GM12873 (cell line): ENCODE results near the gene ZNF423.

ENCODE experiments used
- CTCF ChIP-seq: IDR thresholded peaks from 2 replicates; pipeline ENCODE4 v1.5.1; 2012; ENCODE audit warnings: low read depth, mild to moderate bottlenecking, moderate library complexity, low read length, control low read depth; ENCODE audit not compliant: insufficient read depth; ENCODE audit errors: missing control alignments

Gene ZNF423

DNA sequence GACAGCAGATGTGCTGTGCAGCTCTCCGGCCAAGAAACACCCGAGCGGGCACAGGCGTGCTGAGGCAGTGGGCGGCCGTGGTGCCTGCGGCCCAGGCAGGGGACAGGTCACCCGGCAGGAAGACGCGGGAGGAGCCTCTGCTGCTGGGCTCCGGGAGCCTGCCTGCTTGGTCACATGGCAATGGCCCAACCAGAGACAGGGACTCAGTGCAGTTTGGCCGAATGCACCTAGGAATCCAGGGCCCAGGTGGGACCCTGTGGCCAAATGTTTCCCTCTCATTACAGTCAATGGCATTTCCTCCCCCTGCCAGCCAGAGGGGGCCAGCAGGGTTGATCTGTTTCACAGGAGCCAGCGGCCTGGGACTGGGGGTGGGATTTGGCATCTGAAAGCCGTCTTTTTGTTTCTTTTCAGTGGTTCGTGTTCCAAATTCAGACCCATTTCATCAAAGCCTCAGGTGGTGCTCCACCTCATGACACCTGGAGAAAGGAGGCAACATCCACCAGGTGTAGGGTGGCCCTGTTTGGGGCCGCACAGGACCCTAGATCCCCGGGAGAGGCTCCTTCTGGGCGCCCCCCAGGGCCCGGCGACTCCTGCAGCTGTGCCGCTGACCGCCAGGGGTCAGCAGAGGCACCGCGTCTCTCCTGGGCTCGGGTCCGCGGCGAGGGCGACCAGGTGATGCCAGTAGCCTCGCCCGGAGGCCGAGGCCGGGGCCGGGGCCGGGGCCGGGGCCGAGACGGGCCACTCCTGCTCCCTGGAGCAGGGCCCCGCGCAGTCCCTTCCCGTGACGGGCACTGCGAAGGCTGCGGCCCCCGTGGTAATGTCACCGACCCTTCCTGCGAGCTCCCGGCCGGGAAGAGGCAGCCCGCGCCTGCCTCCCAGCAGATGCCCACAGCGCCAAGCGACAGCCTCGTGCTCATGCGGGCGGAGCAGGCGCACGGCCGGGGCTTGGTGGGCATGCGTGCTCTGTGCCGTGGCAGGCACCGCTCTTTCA lies 363.8 kb downstream of the ZNF423 start:
- TF ChIP-seq CTCF, result peak; percentile 85

DNA sequence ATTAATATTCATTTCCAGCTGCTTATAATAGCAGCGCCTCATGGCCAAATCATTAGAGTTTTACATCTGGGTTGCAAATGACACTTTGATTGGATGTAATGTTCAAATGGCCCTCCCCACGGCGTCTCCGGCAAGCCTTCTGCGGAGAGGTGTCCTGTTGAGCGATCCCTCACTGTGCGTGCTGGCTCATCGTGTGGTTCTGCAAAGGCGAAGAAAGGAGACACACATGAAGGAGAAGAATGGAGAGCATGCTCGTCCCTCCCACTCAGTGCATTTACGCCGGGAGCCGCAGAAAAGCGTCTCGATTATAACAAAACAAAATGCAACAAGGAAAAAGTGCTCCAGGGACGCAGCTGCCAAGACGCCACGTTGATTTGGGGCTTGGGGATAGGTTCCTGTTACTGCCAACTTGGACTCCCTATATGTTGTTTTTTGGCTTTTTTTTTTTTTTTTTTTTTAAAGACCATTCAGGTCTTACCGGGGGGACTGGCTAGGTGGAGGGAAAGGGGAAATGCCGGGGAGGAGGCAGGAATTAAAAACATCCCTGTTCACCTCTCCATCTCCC lies 364.7 kb downstream of the ZNF423 start:
- no peak for TF ChIP-seq CTCF

GRCh38 chr16:49490321-49490705 lies 365.6 kb downstream of the ZNF423 start:
- TF ChIP-seq CTCF, result no peak

DNA sequence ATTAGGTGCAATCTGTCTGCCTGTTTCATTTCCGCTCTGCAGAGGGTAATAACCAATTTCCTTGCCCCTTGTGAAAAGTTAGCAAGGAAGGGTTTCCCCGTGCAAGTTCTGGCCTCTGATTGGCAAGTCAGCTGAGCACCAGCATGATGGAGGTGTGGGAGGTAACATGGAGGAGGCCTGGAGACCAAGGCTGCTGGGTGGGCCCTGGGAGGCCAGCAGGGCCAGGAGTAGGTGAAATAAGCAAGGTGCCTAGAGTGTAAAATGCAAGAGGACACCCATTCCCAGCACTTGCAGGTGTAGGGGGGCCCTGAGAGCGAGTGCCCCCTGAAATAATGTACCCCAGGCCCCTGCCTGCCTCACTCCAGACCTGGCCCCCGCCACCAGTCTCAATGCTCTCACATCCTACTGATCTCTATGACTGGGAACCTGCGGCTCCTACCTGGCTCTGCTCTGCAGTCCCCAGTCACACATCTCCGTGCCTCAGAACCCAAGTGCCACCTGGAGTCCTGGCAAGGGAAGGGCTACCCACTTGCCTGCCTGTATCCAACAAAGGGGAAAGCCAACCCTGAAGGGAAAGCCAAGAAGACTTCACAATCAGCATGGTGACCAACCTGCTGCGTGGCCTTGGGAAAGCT lies 366.1 kb downstream of the ZNF423 start:
- peak; percentile 32 for TF ChIP-seq CTCF

DNA sequence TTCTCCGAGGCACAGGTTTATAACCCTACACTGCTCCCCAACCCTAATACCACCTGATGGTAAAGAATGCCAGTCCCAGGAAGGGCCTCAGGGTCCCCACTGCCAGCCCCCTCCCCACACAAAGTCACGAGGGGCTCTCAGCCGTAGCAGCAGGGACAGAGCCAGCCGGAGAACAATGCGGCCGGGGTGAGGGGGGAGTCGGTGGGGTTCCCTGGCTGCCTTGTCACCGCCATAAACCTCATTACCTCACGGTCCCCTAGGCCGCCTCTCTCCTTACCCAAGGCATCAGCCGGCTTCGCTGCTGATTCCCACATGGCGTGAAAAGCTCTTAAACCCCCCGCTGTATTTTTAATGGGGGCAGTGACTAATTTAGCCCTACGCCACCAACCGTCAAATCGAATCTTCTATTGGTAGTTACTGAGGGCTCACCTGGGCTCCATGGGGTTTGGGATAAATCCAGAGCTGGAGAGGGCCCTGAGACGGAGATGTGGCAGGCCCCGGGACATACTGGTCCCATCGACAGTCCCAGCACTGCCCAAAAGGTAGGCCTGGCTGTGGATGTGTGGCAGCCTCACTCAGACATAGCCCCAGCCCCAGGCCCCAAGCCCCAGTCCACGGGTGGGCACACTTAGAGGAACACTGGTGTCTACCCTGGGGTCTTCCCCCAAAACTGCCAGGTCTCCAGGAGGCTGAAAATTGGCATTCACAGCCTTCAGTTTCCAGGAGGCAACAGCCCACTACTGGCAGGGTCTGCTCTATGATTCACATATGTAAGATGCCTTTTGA lies 367.0 kb downstream of the ZNF423 start:
- no peak for TF ChIP-seq CTCF

DNA sequence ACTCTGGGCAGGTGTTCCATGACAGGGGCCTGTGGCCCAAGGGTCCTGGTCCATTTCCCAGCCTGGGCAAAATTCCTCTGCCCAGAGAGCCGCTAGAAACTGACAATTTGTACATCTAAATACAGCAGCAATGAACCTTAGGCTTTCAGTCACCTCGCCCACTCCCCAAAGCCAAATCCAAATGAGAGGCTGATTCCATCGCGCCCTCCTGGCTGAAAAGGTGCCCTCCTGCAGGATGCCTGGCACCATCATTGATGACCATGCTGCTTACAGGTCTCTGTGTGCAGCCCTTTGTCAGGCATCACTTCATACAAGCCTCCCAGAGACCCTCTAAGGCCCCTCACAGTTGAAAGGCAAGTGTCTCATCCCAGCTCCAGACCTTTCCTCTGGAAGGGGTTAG lies 367.6 kb downstream of the ZNF423 start:
- TF ChIP-seq CTCF, result no peak
